Measurements from ENCODE around the gene GRAMD2B. TPM values are rescaled to one million over a fixed set of nuclear protein-coding genes. Genes with fewer than 3 reads are reported as not detected.

GRAMD2B gene
- total RNA-seq, 1 experiment from 2014 or later, result 6.7 TPM

GRCh38 chr5:126543009-126543408, 119.8 kb downstream of the GRAMD2B start:
- H3K79me1 ChIP-seq (ENCODE audit: insufficient read depth, low read depth, low read length, poor library complexity, severe bottlenecking), result no peaks in the 10 kb centered on the region
- Mint-ChIP-seq H3K27ac (peak overlapping the region in 1 of 3 experiments; percentile 83; a peak in 1 of 7 replicates), H3K4me1 (no peaks in the 10 kb centered on the region), H3K4me3 (no peak overlapping the region), H3K27me3 (ENCODE audit: low read depth) (no peaks in the 10 kb centered on the region), H3K9me3 (no peaks in the 10 kb centered on the region), H3K36me3 (ENCODE audit: insufficient read depth in 1 of 3, low read depth in 3 of 3) (peaks cover 10 to 44% (median 36%) of the 10 kb centered on the region in 3 experiments; a peak in 6 of 7 replicates)
- H2AFZ ChIP-seq (ENCODE audit: low read length), result no peak overlapping the region
- H3K4me1 ChIP-seq (ENCODE audit: insufficient read depth, low read length), result no peaks in the 10 kb centered on the region; the same call in 1 of the 2 replicates
- no peak overlapping the region for H4K8ac ChIP-seq (replicated peaks; ENCODE audit: insufficient read length, low read depth, low read length)
- no peak overlapping the region for H3K23ac ChIP-seq (ENCODE audit: insufficient read length, low read depth, low read length)
- H3K9me3 ChIP-seq (ENCODE audit: control insufficient read depth, low read depth, low read length), result no peaks in the 10 kb centered on the region
- no peak overlapping the region for H3T11ph ChIP-seq (ENCODE audit: low read length)
- no peak for TF ChIP-seq CTCF (conservative IDR thresholded peaks at IDR 0.05)
- no peak overlapping the region for H3K4me2 ChIP-seq (ENCODE audit: insufficient read depth, insufficient read length, low read length)
- no peak overlapping the region for H3K4ac ChIP-seq (ENCODE audit: low read depth, low read length)
- no CpG with 5 or more reads among the region's 1 CpG for WGBS (ENCODE audit: extremely low coverage, insufficient read length, low lambda C conversion rate)
- H4K20me1 ChIP-seq (ENCODE audit: control insufficient read depth, insufficient read depth, insufficient read length), result no peaks in the 10 kb centered on the region
- no peak overlapping the region for H3K27ac ChIP-seq (ENCODE audit: insufficient read length, low read depth, low read length)
- H2BK5ac ChIP-seq (ENCODE audit: insufficient read length, low read length), result no peak overlapping the region
- no peak overlapping the region for H3K9ac ChIP-seq (ENCODE audit: extremely low read depth, insufficient read length, low read length)
- H3K23me2 ChIP-seq (ENCODE audit: insufficient read length, low read depth, low read length, poor library complexity, severe bottlenecking), result no peaks in the 10 kb centered on the region
- no peak overlapping the region for H2AK5ac ChIP-seq (ENCODE audit: insufficient read length, low read length)
- H2BK12ac ChIP-seq (ENCODE audit: insufficient read length, low read depth, low read length), result no peak overlapping the region
- no peak overlapping the region for H4K91ac ChIP-seq (ENCODE audit: insufficient read length, low read depth, low read length)
- no peak for DNase-seq
- no peak overlapping the region for H2BK15ac ChIP-seq (ENCODE audit: low read depth, low read length)
- H3K56ac ChIP-seq (ENCODE audit: insufficient read length, low read depth, low read length), result no peak overlapping the region
- H3K14ac ChIP-seq (ENCODE audit: insufficient read depth, low read length), result no peak overlapping the region
- no peak overlapping the region for H3K18ac ChIP-seq (ENCODE audit: insufficient read length, low read depth, low read length)
- H3K27me3 ChIP-seq (ENCODE audit: insufficient read depth, low read length), result no peaks in the 10 kb centered on the region
- H2BK120ac ChIP-seq (ENCODE audit: low read depth, low read length, poor library complexity, severe bottlenecking), result no peak overlapping the region
- no peak overlapping the region for H2BK20ac ChIP-seq (ENCODE audit: low read depth, low read length, poor library complexity, severe bottlenecking)
- H4K5ac ChIP-seq (ENCODE audit: insufficient read length, low read depth, low read length), result no peak overlapping the region
- no peaks in the 10 kb centered on the region for H3K79me2 ChIP-seq (ENCODE audit: insufficient read depth, low read length)
